Stimulated activated naive CD4-positive, alpha-beta T cell treated with Interleukin-2 at 50 U/mL for 16 hours (primary cell): ENCODE results near the gene SLC1A7.

Experiments used
- DNase-seq: peaks from one replicate; lab custom pipeline; 2025; lab: John Stamatoyannopoulos, UW

Gene SLC1A7

DNA sequence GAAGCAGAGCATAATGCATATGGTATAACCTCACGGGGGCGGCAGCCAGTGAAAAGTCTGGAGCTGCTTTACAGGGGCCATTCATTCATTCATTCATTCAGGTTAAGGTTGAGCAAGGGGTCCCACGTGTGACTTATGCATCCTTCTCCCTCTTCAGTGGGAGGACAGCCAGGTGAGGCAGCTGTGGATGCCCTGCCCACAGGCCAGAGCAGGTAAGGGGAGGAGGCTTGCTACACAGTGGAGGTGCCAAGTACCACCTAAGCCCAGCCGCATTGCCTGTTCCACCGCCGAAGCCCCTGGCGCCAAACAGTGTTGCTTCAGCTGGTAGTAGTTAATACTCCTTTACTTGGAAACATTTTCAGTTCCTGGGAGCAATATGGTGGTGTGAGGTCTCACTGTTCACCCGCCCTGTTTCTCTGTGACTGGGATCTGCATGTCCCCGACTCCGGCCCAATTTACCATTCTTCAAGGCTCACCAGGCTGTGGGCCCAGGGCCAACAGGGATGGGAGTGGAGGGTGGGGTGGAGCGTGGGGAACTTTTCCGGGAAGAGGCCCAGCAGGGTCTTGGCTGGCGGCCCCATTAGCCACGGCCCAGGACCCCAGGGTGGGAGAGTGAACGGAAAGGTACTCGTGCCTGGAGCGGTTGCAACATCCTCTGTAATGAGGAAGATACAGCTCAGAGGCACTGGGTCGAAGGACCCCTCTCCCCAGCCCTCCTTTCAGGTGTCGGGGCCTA is 81.1 kb downstream of the SLC1A7 start:
- DNase-seq: no peak

DNA sequence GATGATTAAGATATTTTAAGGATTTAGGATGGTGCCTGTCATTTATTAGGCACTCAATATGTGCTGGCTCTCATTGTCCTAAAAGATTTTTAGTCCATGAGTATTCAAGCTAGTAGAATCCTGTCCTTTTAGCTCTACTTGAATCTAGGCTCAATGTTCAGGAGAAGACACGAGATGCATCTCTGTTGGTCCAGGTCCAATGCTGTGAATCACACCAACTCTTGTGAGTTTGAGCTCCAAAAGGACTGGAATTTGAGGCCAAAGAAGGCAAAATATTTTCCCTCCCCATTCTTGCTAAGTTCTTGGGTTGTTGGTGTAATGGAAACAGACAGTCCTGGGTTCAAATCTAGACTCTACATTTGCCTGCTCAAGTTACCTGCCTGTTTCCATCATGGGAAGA is 81.9 kb downstream of the SLC1A7 start:
- DNase-seq: no peak

DNA sequence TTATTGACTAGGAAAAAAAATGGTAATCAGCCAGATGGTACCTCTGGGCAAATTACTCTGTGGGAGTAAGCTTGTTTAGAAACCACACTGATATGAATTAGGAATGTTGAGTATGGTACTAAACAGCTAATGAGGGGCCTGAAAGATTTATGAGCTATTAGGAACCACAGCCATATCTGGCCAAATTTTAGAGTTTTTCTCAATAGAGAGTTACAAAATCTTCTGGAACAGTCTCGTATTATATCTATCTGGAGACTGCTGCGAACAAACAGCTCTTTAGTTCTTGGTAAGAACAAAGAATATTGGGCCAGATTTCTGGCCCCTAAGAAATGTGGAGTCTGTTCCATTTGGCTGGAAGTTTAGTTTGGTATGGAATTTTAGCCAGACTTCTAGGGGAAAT is 85.3 kb downstream of the SLC1A7 start:
- no peak for DNase-seq

DNA sequence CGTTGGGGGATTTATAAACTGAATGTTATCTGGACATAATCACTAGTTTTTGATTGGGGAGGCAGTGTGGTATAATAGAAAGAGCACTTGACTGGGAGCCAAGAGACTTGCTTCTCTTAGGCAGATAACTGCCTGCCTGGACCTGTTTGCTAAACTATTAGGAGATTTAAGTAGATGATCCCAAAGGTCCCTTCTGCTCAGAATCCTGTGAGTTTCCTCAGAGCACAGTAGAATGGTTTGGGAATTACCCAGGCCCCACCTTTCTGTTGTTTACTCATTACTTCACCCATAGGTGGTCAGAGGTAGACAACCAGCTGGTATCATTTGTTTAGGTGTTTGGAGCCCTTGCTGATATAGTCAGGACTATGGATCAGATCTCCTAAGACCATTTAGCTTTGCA is 90.8 kb downstream of the SLC1A7 start:
- no peak for DNase-seq

DNA sequence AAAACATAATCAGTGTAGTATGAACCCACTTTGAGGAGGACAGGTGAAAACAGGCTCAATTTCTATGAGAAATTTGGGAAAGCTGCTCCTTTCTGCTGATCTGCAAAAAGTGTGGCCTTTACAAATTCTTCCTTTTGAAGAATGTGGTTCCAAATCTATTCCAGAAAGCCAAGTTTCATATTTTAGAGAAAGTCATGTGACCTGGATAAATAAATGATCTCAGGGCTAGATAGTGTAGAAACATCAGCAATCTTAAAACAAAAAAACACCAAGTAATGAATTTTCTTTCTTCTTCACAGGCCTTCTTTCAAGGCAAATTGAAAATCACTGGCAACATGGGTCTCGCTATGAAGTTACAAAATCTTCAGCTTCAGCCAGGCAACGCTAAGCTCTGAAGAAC is 92.1 kb downstream of the SLC1A7 start:
- DNase-seq: no peak

DNA sequence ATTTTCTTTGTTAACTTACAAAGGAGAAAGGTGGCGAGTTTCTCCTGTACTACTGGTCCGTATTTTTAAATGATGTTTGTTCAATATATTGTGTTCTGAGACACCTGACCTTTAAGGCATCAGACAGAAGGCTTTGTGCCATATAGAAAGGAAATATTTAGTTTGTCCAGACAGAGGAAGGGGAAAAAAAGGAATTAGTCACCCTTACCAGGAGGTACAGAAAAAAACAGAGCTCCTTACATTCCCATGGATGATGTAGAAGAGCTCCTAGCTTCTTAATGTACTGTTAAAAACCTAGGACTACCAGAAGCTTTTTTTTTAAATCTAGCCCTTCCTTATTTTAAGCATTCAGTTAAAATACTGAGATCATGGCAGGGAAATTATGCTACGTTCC is 92.9 kb downstream of the SLC1A7 start:
- DNase-seq: no peak

DNA sequence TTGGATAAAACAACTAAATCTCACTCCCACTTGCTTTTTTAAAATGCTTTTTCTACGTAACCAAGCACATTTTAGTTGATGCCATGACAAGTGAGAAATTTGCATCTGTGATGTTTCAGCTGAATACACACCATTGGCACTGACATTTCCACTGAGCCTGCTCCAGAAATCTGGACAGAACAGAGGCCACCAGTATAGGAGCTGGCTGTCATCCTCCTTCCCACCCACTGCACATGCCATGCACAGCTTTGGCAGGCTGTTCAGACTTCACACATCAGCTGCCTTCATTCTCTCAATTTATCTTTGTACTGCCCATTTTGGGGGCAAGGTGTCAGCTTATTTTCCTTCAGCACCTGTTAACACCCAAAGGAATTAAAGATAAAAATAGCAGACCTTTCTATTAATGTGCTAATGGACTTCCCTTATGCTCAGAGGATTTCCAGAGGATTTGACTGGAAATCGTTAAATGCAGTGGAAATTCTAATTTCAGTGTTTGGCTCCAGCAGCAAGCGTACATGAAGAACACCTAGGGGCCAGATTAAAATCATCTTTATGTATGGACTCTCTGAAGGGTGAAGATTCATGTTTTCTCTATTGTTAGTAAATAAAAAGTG is 93.4 kb downstream of the SLC1A7 start:
- DNase-seq: no peak

DNA sequence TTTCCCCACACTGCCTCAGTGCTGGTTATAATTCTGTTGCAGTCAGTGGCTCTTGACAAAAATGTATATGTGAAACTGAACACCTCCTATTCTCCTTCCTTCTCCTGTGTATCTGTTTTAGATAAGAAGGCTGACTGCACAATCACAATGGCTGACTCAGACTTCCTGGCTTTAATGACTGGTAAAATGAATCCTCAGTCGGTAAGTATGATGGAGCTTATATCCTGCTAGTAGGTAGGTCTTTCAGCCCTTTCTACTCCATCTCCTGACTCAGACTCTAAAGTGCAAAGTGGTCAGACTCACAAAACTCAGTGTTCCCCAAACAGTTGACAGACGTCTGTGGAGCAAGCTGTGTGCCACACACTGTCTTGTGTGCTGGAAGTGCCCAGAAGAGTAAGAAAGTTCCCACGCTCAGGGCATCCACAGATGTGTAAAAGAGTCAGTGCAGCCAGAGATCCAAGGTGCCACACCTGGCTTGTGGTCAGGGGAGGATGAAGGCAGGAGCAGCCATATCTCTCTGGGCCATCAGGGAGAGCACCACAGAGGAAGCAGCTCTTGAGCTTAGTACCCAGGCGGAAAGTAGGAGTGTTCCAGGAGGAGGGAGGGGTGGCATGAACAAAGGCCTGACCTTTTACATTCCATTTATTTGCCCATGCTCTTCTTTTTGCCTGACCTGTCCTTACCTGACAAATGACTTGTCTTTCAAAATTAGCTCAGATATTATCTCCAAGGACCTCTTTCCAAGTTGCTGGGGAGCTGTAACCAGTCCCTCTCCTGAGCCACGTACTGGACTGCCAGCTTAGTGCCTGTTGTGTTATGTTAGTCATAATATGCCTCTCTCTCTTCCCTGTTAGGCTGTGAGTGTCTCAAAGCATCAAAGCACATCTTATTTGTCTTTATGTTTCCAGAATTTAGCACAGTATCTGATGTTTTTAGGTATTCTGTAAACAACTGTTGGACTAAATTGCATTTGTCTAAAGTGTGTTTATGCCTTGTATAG is 94.4 kb downstream of the SLC1A7 start:
- no peak for DNase-seq

DNA sequence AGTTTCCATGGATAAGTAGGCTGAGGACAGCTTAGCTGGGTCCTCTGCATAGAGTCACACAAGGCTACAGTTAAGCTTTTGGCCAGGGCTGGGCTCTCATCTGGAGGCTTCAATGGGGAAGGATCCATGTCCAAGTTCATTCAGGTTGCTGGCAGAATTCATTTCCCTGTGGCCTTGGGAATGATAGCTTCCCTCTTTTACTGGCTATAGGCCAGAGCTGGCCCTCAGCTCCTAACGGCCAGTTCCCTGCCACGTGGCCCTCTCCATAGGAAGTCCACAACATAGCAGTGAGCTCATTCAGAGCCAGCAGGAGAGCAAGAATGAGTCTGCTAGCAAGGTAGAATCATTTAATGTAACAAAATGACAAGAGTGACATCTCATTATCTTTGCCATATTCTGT is 95.5 kb downstream of the SLC1A7 start:
- DNase-seq: no peak

DNA sequence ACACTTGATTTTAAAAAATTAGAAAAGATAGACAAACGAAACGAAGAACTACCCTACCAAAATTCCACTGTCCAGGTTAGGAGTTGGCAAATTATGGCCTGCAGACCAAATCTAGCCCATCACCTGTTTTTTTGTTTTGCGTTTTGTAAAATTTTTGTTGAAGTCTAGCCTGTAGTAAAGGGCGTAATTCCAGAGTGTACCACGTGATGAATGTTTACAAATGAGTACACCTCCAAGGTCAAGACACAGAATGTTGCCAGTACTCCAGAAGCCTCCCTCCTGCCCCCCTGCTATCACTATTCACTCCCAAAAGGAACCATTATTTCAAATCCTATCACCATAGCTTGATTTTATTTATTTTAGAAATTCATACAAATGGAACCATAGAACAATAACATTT is 97.5 kb downstream of the SLC1A7 start:
- no peak for DNase-seq

DNA sequence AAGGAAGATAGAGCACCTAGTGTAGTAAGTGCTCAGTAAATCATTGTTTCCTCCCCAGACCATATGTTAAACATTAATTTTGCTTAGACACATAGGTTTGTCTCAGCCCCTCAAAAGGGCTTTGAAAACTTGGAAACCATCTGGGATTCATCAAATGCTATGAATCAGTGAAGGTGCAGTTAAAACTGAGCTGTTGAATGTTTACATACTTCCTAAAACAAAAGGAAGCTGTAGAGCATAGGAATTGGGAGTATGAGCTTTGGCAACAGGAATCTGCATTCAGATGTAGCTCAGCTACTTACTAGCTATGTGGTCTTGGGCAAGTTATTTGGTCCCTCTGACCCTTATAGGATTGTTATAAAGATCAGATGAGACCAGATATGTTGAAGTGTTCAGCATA is 99.2 kb downstream of the SLC1A7 start:
- no peak for DNase-seq

DNA sequence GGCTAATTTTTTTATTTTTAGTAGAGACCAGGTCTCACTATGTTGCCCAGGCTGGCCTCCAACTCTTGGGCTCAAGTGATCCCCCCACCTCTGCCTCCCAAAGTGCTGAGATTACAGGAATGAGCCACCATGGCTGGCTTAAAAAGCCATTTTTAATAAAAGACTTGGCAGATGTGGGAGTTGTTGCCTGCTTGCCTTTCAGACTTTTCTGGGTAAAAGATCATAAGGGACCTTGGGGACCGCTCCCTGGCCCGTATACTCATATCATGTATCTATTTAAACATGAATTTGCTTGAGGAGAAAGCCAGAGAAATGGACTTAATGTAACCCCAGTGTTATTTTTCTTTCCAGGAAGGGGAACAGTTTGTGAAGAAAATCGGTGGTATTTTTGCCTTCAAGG is 103.9 kb downstream of the SLC1A7 start:
- no peak for DNase-seq
